GM18909 (cell line): Measurements from ENCODE around the gene ACSS1.

ENCODE experiments used
- ATAC-seq: cut with Tn5 transposase; IDR thresholded peaks from one replicate; pipeline ENCODE4 v1.9.1; 2021; ENCODE audit warnings: mild to moderate bottlenecking; ENCODE audit not compliant: unreplicated experiment, poor library complexity

ACSS1 gene

GRCh38 chr20:24963672-24964505 lies 94.0 kb downstream of the ACSS1 start:
- ATAC-seq = no peak

- ATAC-seq = no peak
These were observed 95.4 kb downstream of the ACSS1 start for GRCh38 chr20:24962510-24962909.

- no peak for ATAC-seq
These were observed 95.8 kb downstream of the ACSS1 start for GRCh38 chr20:24962182-24962492.

- ATAC-seq = no peak
These were observed 96.4 kb downstream of the ACSS1 start for GRCh38 chr20:24961384-24962181.

GRCh38 chr20:24960861-24961260 lies 97.1 kb downstream of the ACSS1 start:
- no peak for ATAC-seq

- no peak for ATAC-seq
These were observed 97.6 kb downstream of the ACSS1 start for GRCh38 chr20:24960302-24960801.

- ATAC-seq = no peak
These were observed 98.2 kb downstream of the ACSS1 start for GRCh38 chr20:24959591-24960301.

- no peak for ATAC-seq
These were observed 99.2 kb downstream of the ACSS1 start for GRCh38 chr20:24958506-24959385.

GRCh38 chr20:24957326-24958016 lies 100.5 kb downstream of the ACSS1 start:
- no peak for ATAC-seq
